ENCODE measurements around the gene IL18RAP. TPM values are rescaled to one million over a fixed set of nuclear protein-coding genes. Genes with fewer than 3 reads are reported as not detected.

IL18RAP gene
- total RNA-seq, 1 experiment from 2014 or later = not detected

DNA sequence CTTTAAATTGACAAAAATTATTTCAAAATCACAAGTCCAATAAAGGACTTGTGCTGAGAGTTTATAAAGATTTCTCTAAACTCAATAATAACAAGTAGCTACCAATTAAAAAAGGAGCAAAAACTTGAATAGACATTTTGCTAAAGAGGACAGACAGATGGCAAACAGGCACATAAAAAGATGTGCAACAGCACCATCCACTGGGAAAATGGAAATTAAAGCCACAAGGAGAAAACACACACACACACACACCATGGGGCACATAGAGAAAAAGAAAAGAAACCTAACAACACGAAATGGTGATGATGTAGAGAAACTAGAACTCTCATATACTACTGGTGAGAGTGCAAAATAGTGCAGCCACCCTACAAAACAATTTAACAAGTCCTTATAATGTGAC, 37.5 kb downstream of the IL18RAP start:
- no peaks in the 10 kb centered on the region for H3K4me1 Mint-ChIP-seq (ENCODE audit: low read depth, unreplicated experiment)
- no peak overlapping the region for H3K27ac Mint-ChIP-seq (ENCODE audit: unreplicated experiment)
- no peaks in the 10 kb centered on the region for H3K36me3 ChIP-seq (ENCODE audit: control insufficient read depth, insufficient read depth, low read length)
- no peaks in the 10 kb centered on the region; the same call in 1 of the 2 replicates for H3K9me3 ChIP-seq
- H3K4me1 ChIP-seq = no peaks in the 10 kb centered on the region
- peaks cover 3% of the 10 kb centered on the region for H3K27me3 Mint-ChIP-seq (ENCODE audit: insufficient read depth, unreplicated experiment)
- no TSS peak for BruUV-seq (replicated peaks)
- H3K9me3 Mint-ChIP-seq (ENCODE audit: unreplicated experiment) = peaks cover 8% of the 10 kb centered on the region
- POLR2A ChIA-PET = interaction anchor here (0.6 kb wide), 1 partner anchor 155 kb away, joined by 3 read pairs; no protein-coding TSS in a partner anchor
- H3K4me3 Mint-ChIP-seq (ENCODE audit: unreplicated experiment) = no peak overlapping the region
- TF ChIP-seq, protein P1, sequence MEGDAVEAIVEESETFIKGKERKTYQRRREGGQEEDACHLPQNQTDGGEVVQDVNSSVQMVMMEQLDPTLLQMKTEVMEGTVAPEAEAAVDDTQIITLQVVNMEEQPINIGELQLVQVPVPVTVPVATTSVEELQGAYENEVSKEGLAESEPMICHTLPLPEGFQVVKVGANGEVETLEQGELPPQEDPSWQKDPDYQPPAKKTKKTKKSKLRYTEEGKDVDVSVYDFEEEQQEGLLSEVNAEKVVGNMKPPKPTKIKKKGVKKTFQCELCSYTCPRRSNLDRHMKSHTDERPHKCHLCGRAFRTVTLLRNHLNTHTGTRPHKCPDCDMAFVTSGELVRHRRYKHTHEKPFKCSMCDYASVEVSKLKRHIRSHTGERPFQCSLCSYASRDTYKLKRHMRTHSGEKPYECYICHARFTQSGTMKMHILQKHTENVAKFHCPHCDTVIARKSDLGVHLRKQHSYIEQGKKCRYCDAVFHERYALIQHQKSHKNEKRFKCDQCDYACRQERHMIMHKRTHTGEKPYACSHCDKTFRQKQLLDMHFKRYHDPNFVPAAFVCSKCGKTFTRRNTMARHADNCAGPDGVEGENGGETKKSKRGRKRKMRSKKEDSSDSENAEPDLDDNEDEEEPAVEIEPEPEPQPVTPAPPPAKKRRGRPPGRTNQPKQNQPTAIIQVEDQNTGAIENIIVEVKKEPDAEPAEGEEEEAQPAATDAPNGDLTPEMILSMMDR (IDR thresholded peaks at IDR 0.05; ENCODE audit: insufficient read depth in 1 of 2, low read depth in 1 of 2, low read length in 1 of 2, severe bottlenecking in 1 of 2, unreplicated experiment in 1 of 2) = no peak
- CTCF ChIA-PET = interaction anchor here (0.9 kb wide), 1 partner anchor 220 kb away, joined by 4 read pairs; no protein-coding TSS in a partner anchor
- H3K27me3 ChIP-seq (replicated peaks; ENCODE audit: control insufficient read depth, insufficient read depth, low read length) = no peaks in the 10 kb centered on the region
- H3K36me3 Mint-ChIP-seq (ENCODE audit: insufficient read depth, unreplicated experiment) = no peaks in the 10 kb centered on the region
- intact Hi-C loops (cut with micrococcal nuclease; ENCODE audit: unreplicated experiment) = no loop called here
- no peak for DNase-seq
- H3K4me3 ChIP-seq (ENCODE audit: low read depth, low read length) = no peak overlapping the region

DNA sequence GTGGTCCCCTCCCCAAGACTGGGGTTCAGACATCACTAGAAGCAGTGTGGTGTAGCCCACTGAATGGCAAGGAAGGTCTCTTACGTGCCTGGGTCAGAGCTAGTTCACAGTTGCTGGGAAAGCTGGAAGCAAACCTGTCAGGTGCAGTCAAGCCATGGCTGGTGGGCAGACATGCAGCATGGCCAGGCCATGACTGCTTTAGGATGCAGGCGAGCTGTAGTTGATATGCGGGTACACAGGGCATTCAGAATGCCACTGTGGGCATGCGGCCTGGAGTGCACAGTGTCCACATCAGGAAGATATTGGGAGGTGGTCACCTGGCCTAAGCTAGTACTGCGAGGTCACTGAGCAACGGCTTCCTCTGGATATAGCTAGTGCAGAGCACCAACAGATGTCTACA, 38.2 kb downstream of the IL18RAP start:
- DNase-seq = no peak
- H3K27ac Mint-ChIP-seq (ENCODE audit: unreplicated experiment) = no peak overlapping the region
- no peaks in the 10 kb centered on the region for H3K9me3 ChIP-seq
- H3K9me3 Mint-ChIP-seq (ENCODE audit: unreplicated experiment) = peaks cover under 1% of the 10 kb centered on the region
- no peaks in the 10 kb centered on the region for H3K4me1 Mint-ChIP-seq (ENCODE audit: low read depth, unreplicated experiment)
- no peak overlapping the region for H3K4me3 Mint-ChIP-seq (ENCODE audit: unreplicated experiment)
- H3K36me3 ChIP-seq (ENCODE audit: control insufficient read depth, insufficient read depth, low read length) = no peaks in the 10 kb centered on the region
- no TSS peak for BruUV-seq (replicated peaks)
- CTCF ChIA-PET = no interaction called here
- H3K4me3 ChIP-seq (ENCODE audit: low read depth, low read length) = no peak overlapping the region
- peaks cover 3% of the 10 kb centered on the region for H3K27me3 Mint-ChIP-seq (ENCODE audit: insufficient read depth, unreplicated experiment)
- no peaks in the 10 kb centered on the region for H3K36me3 Mint-ChIP-seq (ENCODE audit: insufficient read depth, unreplicated experiment)
- TF ChIP-seq, protein P1 (IDR thresholded peaks at IDR 0.05; ENCODE audit: insufficient read depth in 1 of 2, low read depth in 1 of 2, low read length in 1 of 2, severe bottlenecking in 1 of 2, unreplicated experiment in 1 of 2) = no peak
- intact Hi-C loops (cut with micrococcal nuclease; ENCODE audit: unreplicated experiment) = no loop called here
- H3K27me3 ChIP-seq (replicated peaks; ENCODE audit: control insufficient read depth, insufficient read depth, low read length) = no peaks in the 10 kb centered on the region
- no peaks in the 10 kb centered on the region for H3K4me1 ChIP-seq
- POLR2A ChIA-PET = no interaction called here

DNA sequence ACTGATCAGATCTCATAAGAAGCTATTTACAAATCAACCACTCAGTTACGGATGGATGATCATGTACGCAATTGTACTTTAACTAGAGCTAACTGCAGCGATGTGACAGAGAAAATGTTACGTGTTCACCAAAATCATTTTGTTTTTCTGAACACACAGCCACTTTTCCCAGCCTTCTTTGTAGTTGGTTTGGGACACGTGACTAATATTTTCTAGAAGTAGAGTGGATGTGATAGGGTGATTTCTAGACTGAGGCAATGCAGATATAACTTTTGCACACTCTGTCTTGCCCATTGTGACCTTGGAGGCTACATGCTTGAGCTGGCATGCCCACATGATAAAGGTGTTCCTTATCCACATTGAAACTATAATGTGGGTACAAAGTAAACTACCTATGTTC, 40.2 kb downstream of the IL18RAP start:
- ChIA-PET CTCF (interaction anchor here (0.6 to 0.7 kb wide), 2 partner anchors 25 to 143 kb away, joined by 3 read pairs; no protein-coding TSS in a partner anchor), POLR2A (interaction anchor here (0.5 kb wide), 1 partner anchor 162 kb away, joined by 3 read pairs; no protein-coding TSS in a partner anchor)
- no peaks in the 10 kb centered on the region for H3K27me3 ChIP-seq (replicated peaks; ENCODE audit: control insufficient read depth, insufficient read depth, low read length)
- Mint-ChIP-seq H3K9me3 (ENCODE audit: unreplicated experiment) (no peaks in the 10 kb centered on the region), H3K27ac (ENCODE audit: unreplicated experiment) (no peak overlapping the region), H3K36me3 (ENCODE audit: insufficient read depth, unreplicated experiment) (no peaks in the 10 kb centered on the region), H3K4me1 (ENCODE audit: low read depth, unreplicated experiment) (no peaks in the 10 kb centered on the region), H3K27me3 (ENCODE audit: insufficient read depth, unreplicated experiment) (peaks cover 3% of the 10 kb centered on the region), H3K4me3 (ENCODE audit: unreplicated experiment) (no peak overlapping the region)
- H3K4me3 ChIP-seq (ENCODE audit: low read depth, low read length) = no peak overlapping the region
- no peaks in the 10 kb centered on the region for H3K36me3 ChIP-seq (ENCODE audit: control insufficient read depth, insufficient read depth, low read length)
- TF ChIP-seq, protein P1 (IDR thresholded peaks at IDR 0.05; ENCODE audit: insufficient read depth in 1 of 2, low read depth in 1 of 2, low read length in 1 of 2, severe bottlenecking in 1 of 2, unreplicated experiment in 1 of 2) = no peak
- no TSS peak for BruUV-seq (replicated peaks)
- H3K4me1 ChIP-seq = no peaks in the 10 kb centered on the region
- no peak for DNase-seq
- no peaks in the 10 kb centered on the region for H3K9me3 ChIP-seq
- intact Hi-C loops (cut with micrococcal nuclease; ENCODE audit: unreplicated experiment) = no loop called here

All from Caco-2 (cell line).